Islet of Langerhans (tissue), 1 donor: ENCODE measurements around the gene GBP7.
"Not testable (repeated sequence)": the region's sequence is repeated elsewhere in the genome, so short reads cannot be mapped to it uniquely, and the experiment has no call there.

ENCODE experiments used
- FAIRE-seq: peaks from one replicate; lab custom pipeline; 2011; peaks lifted over from hg19 to GRCh38; lab: Jason Lieb, UNC

The GBP7 gene

DNA sequence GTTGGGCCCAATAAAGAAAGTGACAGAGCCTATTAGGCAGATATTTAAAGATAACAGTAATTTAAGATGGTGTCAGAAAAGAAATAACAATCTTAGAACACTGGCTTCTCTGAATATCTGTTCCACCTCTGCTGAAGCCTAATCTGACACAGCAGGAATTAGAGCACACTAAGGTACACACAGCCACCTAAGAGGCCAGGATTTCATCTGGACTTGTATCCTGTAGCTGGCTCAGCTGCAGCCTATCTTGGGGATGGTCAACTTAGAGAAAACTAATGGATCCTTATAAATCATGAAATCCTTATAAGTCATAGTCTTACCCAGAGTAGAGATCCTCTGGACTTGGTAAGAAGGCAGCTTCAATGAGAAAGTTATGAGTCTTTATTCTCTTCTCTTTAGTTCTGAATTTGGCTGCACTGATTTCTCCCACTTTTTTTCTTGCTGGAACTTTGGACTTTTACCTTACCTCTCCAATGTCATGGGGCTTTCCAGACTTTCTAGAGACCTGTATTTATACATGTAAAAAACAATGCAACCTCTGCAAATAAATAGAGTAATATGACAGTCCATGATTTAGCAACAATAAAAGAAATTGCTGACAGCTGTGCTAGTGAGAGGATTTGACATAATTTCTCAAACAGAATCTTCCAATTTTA is at the start of gene GBP7:
GBP7 (minus strand) TSS at position 403 of the 656 bp plus-strand sequence. CDS start 4,068 bp downstream, outside the sequence.
- FAIRE-seq: no peak

GRCh38 chr1:89221341-89221740 is 45.5 kb upstream of the GBP7 start:
- no peak for FAIRE-seq

- FAIRE-seq: not testable (repeated sequence)
Observed at GRCh38 chr1:89219851-89220250, 44.0 kb upstream of the GBP7 start.

DNA sequence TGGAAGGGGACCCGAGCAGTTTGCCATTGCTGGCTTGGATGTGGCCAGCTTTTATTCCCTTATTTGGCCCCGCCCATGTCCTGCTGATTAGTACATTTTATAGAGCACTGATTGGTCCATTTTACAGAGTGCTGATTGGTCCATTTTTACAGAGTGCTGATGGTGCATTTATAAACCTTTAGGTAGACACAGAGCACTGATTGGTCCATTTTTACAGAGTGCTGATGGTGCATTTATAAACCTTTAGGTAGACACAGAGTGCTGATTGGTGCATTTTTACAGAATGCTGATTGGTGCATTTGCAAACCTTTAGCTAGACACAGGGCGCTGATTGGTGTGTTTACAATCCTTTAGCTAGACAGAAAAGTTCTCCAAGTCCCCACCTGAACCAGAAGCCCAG is 43.1 kb upstream of the GBP7 start:
- FAIRE-seq: not testable (repeated sequence)

DNA sequence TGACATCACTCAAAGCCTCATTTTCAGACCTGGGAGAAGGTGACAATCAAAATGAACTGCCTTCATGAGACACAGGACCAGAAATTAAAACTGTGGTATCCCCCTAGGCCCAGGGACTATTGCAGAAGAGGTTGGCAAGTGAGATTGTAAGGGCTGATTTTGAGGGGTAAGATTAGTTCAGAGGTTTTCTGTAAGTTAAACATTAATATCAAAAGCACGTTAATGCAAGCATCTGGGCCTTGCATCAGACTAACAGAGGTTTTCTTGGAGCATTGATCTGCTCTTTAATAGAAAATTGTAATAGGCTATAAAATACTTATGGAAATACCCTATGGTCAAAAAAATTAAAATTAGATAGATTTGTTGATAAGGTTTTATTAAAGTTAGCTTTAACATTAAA is 37.5 kb upstream of the GBP7 start:
- FAIRE-seq: no peak

- no peak for FAIRE-seq
Observed at GRCh38 chr1:89211035-89211634, 35.3 kb upstream of the GBP7 start.

GRCh38 chr1:89206373-89206772 is 30.6 kb upstream of the GBP7 start:
- FAIRE-seq: no peak

DNA sequence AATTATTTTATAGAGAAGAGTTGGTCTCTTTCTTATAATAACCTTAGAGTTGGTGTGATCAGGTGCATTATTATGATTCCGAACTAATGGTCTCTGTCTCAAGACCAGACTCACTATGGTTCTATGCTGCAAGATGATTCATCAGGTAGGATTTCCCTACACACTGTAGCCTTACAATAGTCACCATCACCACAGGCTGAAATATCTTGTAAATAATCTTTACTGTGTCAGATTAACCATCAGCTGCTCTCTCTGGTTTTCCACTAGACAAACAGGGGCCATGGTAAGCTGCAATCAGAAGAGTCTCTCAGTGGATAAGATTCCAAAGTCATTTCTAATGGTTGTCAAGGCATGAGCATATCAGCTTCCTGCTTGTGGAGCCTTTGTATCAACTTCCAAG is 27.4 kb upstream of the GBP7 start:
- no peak for FAIRE-seq

GRCh38 chr1:89201106-89201794 is 25.4 kb upstream of the GBP7 start:
- no peak for FAIRE-seq

DNA sequence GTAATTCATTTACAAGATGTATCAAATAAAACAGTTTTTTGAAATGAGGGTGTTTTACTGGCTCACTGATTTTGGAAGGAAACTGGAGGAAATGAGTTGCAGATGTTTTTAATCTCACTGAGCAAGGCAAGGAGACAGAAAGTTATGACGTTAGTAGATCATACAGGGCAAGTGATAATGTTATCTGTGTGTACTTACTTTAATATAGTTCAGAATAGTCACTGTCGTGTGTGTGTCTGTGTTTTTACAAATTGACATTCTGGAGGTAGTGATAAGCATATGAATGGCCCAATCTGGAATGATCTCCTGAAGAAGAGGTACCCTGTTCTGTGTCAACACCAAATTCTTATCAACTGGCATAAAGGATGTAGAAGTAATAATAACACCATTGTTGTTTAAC is 24.9 kb upstream of the GBP7 start:
- no peak for FAIRE-seq

- no peak for FAIRE-seq
Observed at GRCh38 chr1:89199525-89200031, 23.8 kb upstream of the GBP7 start.

- no peak for FAIRE-seq
Observed at GRCh38 chr1:89198491-89199072, 22.8 kb upstream of the GBP7 start, which contains the start of gene GBP4. TSS of gene GBP4 (minus strand) at chr1:89198942. CDS start at chr1:89198834, 108 bp downstream.

- no peak for FAIRE-seq
Observed at GRCh38 chr1:89198081-89198480, 22.3 kb upstream of the GBP7 start.

- no peak for FAIRE-seq
Observed at GRCh38 chr1:89195476-89195875, 19.7 kb upstream of the GBP7 start.

GRCh38 chr1:89191314-89191713 is 15.5 kb upstream of the GBP7 start:
- no peak for FAIRE-seq

DNA sequence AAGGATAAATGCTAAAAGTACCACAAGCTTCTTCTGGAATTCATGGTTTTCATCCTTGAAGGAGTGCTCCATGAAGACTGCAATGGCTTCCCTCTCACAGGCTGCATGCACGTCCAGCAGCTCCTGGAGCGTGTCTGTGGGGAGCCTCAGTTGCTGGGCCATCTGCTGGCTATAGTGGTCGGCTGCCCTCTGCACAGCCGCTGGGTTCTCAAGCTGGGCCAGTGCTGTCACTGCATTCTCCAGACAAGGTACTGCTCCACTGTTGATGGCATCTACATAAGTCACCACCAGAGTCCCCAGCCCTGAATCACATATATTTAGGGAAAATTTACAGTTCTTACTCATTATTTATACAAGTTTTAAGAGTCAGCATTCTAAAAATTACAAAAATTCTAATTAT is 14.2 kb upstream of the GBP7 start:
- no peak for FAIRE-seq

GRCh38 chr1:89179343-89179742 is 3.5 kb upstream of the GBP7 start:
- FAIRE-seq: no peak

GRCh38 chr1:89176971-89177370 is 1.2 kb upstream of the GBP7 start:
- FAIRE-seq: no peak

- FAIRE-seq: no peak
Observed at GRCh38 chr1:89174491-89174890, 1.3 kb downstream of the GBP7 start.

DNA sequence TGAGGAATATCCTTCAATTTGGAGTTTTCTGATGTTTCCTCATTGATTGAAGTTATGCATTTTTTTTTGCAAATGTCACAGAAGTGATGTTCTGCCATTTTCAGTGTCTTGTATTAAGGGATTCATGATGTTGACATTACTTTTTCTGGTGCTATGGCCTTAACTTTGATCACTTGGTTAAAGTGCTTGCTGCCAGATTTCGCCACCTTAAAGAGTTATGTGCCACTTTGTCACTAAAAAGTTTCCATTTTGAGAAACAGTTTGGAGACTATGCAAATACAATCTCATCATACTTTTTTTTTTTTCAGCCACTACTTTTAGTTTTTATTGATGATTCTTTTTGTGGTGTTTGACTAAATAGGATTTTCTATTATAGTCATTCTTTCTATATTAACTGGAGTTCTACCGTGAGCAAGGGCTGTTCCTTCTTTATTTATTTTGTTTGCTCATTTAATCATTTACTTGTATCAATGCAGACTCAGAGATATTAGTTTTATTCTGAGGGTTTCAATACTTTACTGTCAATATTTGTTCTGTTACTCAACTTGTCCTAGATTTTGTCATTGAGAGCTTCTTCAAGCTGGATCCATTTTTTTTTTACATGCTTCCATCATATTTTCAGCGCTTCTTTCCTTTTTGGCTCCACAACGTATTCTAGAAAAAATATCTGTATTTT is 3.2 kb downstream of the GBP7 start:
- no peak for FAIRE-seq

GRCh38 chr1:89171067-89171438 is 4.8 kb downstream of the GBP7 start:
- no peak for FAIRE-seq
